GM21737 (cell line): ENCODE data around the gene COLGALT1.
"Not testable (repeated sequence)": the region's sequence is repeated elsewhere in the genome, so short reads cannot be mapped to it uniquely, and the experiment has no call there.

ENCODE experiments used
- ATAC-seq: cut with Tn5 transposase; IDR thresholded peaks from one replicate; pipeline ENCODE4 v1.9.1; 2021; ENCODE audit warnings: mild to moderate bottlenecking, moderate library complexity; ENCODE audit not compliant: unreplicated experiment

Gene COLGALT1

DNA sequence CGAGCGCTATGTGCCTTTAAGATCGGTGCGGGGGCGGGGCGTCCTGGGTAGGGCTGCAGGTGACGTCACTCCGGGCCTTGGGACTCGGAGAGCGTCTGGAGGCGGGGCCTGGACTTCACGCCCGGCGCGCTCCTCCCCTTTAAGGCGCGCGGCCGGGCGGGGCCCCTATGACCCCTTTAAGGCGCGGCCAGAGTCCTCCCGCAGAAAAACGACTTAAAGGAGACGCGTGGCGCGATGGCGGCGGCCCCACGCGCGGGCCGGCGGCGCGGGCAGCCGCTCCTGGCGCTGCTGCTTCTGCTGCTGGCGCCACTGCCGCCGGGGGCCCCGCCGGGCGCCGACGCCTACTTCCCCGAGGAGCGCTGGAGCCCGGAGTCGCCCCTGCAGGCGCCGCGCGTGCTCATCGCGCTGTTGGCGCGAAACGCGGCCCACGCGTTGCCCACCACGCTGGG lies at the start of gene COLGALT1:
TSS of gene COLGALT1 (plus strand) at position 170 of the 449 bp plus-strand sequence. CDS start at position 235, 65 bp downstream.
- ATAC-seq, result peak; percentile 91

DNA sequence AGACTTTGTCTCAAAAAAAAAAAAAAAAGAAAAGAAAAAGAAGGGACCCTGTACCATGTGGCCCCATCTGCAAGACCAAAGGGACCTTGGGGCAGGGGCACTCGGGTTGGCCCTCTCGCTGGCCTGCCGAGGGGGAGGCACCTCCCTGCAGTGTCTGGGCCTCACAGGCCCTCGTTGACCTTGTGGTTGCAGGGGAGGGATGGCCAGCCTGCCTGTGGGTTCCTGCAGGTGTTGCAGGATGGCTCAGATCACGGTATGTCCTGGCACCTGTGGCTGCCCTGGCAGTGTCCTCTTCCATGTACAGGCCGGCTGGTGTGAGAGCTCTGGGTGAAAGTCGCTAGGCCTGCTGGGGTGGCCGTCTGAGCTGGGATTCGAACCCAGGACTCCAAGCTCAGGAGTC lies 48.7 kb upstream of the COLGALT1 start:
- ATAC-seq, result no peak

DNA sequence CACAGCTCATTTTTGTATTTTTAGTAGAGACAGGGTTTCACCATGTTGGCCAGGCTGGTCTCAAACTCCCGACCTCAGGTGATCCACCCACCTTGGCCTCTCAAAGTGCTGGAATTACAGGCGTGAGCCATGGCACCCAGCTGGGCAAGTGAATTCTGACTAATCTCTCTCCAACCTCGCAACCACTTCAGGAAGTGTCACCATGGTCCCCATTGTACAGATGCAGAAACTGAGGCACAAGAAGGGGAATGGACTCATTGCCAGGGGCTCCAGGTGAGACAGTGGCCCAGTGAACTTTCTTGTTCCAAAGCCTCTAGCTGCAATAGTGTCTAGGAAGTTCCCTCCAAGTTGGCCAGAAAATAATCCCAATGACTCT lies 46.9 kb upstream of the COLGALT1 start:
- ATAC-seq, result not testable (repeated sequence)

DNA sequence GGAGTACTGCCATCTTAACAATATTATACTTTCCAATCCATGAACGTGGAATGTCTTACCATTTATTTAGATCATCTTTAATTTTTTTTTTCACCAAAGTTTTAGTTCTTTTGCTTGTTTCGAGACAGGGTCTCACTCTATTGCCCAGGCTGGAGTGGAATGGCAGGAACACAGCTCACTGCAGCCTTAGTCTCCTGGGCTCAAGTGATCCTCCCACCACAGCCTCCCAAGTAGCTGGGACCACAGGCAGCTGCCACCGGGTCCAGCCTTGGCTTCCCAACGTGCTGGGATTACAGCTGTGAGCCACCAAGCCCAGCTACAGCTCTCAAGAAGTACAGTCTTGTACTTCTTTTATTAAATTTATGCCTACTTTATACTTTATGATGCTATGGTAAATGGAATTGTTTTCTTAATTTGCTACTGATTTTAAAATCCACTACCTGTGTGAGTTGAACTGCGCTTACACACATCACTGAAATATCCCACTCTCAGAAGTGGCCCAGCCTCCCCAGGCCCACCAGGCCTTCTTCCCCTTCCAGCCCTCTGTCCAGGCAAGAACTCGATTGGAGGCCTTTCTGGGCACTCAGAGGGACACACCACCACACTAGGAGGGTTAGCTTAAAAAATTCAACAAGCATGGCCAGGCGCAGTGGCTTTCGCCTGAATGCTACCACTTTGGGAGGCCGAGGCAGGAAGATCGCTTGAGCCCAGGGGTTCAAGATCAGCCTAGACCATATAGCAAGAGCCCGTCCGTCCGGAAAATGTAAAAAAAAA lies 45.0 kb upstream of the COLGALT1 start:
- no peak for ATAC-seq

DNA sequence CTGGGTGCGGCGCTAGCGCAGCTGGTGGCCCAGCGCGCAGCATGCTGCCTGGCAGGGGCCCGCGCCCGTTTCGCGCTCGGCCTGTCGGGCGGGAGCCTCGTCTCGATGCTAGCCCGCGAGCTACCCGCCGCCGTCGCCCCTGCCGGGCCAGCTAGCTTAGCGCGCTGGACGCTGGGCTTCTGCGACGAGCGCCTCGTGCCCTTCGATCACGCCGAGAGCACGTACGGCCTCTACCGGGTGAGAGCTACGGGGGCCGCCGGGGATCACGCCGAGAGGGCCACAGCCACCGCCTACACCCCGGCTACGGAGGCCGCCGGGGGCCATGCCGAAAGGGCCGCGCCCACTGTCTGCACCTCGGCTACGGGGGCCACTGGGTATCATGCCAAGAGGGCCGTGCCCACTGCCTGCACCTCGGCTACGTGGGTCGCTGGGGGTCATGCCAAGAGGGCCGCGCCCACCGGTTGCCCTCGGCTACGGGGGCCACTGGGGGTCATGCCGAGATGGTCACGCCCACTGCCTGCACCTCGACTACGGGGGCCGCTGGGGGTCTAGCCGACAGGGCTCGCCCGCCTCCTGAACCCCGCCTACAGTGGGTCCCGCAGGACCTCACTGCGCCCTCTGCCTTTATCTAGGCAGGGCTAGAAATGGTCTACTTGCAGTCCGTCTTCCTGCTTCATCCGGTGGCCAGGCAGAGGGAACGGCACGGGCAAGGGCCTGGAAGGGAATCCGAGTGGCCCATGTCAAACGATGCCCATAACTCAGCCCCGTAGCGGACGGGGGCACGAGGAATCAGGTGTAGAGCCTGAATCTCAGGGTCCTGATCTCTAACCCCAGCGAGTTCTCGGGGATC lies 43.5 kb upstream of the COLGALT1 start:
- ATAC-seq, result peak; percentile 61

DNA sequence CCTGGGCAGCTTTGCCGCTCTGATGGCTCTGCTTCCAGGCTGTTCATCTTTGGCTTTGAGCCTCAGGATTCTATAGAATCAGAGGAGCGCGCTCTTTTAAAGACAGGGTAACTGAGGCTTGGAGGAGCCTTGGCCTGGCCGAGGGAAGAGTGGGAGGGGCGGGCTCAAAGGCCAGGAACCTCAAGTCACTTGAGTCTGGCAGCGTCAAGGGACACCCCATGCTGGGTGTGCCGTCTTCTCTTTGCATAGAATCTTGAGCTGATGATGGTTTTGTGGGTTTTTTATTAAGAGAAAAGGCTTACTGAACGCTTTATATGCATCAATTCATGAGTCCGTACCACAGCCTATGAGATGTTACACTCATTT lies 42.9 kb upstream of the COLGALT1 start:
- ATAC-seq, result no peak

DNA sequence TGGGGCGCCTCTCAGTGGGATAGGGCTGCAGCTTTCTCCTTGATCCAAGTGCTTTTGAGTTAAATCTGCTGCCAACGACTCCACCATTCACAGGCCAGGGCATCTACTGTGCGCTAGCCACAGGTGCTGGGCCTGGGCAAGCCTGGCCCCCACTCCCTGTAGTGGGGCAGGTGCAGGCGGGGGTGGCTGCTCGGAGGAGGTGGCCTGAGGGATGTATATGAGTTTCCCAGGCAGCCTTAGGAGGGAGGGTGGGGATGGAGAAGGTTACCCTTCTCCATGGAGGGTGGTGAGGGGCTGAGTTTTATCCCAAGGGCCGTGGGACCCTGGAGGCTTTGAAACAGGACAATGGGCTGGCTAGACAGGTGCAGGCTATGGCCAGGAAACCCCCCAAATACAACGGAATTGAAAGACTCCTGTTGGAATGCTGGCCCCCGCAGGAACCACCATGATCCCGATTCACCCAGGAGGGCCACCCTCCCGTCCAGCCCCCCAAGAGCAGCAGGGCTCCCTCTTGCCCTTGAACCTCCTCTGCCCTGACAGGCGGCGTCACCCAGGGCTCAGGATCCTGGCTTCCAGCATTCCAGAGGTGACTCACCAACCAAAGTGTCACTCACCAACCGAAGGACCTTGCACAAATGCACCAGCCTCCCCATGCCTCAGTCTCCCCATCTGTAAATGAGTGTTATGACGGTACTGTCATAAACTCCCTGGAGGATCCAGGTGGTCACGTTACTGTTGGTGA lies 39.9 kb upstream of the COLGALT1 start:
- ATAC-seq, result no peak

DNA sequence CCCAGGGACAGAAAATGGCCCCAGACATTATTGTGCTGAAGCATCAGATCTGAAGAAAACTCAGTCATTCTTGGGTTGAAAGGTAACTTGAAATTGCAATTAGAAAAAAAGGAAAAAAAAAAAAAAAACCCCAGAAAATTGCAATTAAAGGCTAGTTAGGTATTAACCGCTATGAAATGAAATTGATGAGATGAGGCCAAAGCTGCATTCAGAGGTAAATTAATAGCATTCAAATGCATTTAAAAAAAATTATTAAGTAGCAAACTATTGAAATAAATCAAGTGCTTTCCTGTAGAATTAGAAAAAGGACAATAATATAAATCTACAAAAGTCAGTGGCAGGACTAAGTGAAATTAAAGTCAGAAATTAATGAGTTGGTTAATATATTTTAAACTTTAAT lies 37.6 kb upstream of the COLGALT1 start:
- ATAC-seq, result no peak

DNA sequence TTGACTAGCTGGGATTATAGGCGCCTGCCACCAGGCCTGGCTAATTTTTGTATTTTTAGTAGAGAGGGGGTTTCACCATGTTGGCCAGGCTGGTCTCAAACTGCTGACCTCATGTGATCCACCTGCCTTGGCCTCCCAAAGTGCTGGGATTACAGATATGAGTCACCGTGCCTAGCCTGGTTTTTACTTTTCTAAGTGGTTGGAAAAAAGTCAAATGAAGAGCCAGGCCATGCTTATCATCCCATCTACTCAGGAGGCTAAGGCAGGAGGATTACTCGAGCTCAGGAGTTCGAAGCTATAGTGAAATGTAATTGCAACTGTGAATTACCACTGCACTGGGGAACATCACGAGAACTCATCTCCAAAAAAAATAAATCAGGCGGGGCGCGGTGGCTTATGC lies 36.8 kb upstream of the COLGALT1 start:
- not testable (repeated sequence) for ATAC-seq

DNA sequence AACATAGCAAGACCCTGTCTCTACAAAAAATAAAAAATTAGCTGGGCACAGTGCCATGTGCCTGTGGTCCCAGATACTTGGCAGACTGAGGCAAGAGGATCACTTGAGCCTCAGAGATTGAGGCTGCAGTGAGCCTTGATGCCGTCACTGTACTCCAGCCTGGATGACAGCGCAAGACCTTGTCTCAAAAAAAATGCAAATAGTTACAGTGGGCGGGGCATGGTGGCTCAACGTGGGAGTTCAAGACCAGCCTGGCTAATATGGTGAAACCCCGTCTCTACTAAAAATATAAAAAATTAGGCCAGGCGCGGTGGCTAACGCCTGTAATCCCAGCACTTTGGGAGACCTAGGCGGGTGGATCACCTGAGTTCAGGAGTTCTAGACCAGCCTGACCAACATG lies 35.5 kb upstream of the COLGALT1 start:
- ATAC-seq, result no peak

DNA sequence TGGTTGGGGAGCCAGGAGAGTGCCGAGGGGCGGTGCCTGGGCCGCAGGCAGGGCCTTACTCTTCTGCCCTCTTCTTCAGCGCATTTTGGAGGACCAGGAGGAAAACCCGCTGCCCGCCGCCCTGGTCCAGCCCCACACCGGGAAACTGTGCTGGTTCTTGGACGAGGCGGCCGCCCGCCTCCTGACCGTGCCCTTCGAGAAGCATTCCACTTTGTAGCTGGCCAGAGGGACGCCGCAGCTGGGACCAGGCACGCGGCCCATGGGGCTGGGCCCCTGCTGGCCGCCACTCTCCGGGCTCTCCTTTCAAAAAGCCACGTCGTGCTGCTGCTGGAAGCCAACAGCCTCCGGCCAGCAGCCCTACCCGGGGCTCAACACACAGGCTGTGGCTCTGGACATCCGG lies 34.6 kb upstream of the COLGALT1 start:
- ATAC-seq, result no peak

DNA sequence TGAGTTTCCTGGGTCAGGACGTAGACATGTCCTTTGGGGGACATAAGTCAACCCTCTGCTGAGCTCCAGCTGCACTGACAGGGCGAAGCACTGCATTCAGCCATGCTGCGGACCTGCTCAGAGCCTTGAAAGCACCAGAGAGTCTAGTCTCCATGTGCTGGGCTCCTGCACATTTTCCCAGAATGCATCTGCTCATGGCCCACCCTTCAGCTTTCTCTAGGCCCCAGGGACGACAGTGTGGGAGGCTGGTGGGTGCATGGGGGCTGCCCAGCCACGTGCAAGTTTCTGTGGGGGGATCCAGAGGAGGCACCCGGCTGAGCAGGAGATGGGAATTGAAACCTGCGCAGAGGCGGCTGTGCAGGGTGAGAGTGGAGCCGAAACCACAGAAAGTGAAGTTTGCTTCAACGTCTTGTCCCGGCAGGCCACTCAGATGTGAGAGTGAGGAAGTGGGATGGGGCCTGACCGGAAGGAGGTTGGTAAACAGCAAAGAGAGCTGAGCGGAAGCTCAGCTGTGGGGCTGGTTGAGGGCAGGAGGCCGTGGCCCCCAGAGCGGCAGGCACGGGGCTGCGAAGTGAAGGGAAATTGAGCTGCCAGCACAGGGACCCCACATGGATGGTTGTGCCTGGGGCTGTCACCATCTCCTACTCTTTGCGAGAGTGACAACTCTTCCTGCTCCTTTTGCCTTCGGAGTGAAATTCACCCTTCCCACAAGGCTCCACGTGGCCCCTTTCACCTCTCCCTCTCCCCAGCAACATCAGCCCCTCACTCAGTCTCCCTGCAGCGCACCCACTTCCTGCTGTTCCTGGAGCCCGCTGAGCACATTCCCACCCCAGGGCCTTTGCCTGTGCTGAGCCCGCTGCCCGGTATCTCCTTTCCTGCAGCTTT lies 32.2 kb upstream of the COLGALT1 start:
- peak; percentile 76 for ATAC-seq

DNA sequence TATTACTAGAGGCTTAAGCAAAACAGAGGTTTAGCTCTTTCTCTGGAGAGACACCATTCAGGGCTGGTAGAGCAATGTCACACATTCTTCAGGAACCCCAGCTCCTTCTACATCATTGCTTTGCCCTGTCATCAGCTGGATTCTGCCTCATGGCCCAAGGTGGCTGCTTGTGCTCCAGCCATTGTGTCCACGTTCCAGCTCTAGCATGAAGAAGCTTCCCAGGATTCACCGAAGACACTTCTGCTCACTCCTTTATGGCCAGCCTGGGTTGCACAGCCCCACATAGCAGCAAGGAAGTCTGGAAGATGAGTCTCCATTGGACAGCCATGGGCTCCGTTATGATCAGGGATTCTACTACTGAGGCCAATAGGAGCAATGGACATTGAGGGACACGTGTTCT lies 30.8 kb upstream of the COLGALT1 start:
- no peak for ATAC-seq

DNA sequence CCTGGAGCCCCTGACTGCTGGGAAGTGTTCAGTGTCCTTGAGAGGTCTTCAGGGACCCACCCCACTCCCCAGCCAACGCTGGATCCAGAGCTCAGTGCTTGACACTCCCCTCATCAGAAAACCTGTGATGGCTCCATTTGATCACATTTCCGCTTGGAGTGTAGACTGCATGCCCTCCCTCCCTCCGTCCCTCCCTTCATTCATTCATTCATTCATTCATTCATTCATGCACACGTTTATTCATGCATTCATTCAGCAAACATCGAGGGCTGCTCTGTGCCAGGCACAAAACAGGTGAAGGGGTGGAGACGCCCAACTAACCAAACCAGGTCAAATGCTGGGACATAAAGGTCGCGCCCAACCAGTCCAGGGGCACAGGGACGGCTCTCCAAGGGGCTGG lies 30.3 kb upstream of the COLGALT1 start:
- no peak for ATAC-seq

DNA sequence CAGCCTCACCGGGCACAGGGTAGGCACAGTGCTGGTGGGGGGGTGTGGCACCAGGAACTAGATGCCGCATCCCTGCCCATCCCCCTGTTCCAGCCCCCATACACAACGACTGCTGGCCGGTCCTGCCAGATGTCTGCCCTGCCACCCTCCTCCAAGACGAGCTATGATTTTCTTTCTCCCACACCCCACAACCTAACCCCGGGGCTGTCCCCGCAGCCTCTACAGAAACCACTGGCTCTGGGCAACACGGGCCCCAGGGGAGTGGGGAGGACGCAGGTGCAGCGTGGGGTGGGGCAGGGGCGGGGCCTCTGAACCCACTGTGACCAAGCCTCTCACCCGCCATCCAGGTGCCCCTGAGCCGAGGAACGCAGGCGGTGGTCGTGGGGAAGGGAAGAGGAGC lies 28.5 kb upstream of the COLGALT1 start:
- no peak for ATAC-seq

DNA sequence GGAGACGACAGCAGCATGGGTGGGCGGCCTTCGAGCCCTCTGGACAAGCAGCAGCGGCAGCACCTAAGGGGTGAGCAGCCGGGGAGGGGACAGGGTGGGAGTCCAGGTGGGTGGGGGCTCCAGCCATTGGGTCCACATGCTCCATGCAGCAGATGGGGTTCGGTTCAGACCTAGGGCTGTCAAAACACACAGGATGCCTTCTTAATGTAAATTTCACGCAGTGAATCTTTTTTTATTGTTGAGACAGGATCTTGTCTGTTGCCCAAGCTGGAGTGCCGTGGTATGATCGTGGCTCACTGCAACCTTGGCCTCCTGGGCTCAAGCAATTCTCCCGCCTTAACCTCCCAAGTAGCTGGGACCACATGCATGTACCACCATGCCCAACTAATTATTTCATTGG lies 28.1 kb upstream of the COLGALT1 start:
- ATAC-seq, result no peak

DNA sequence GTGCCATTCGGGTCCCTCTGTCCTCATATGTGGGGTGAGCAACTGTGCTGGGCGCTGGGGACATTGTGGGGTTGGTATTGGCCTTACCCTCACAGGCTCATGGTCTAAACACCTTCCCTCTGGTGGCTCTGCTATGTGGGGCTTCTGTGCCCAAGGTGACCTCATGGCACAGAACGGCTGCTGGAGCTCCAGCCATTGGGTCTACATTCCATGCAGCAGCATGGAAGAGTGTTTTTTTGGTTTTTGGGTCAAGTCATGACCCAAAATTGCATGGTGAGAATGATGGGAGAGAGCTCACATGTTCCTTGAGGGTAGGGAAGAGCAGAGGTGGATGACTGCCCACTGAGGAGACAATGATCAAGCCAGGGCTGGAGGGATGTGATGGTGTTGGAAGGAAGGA lies 26.8 kb upstream of the COLGALT1 start:
- ATAC-seq, result no peak

DNA sequence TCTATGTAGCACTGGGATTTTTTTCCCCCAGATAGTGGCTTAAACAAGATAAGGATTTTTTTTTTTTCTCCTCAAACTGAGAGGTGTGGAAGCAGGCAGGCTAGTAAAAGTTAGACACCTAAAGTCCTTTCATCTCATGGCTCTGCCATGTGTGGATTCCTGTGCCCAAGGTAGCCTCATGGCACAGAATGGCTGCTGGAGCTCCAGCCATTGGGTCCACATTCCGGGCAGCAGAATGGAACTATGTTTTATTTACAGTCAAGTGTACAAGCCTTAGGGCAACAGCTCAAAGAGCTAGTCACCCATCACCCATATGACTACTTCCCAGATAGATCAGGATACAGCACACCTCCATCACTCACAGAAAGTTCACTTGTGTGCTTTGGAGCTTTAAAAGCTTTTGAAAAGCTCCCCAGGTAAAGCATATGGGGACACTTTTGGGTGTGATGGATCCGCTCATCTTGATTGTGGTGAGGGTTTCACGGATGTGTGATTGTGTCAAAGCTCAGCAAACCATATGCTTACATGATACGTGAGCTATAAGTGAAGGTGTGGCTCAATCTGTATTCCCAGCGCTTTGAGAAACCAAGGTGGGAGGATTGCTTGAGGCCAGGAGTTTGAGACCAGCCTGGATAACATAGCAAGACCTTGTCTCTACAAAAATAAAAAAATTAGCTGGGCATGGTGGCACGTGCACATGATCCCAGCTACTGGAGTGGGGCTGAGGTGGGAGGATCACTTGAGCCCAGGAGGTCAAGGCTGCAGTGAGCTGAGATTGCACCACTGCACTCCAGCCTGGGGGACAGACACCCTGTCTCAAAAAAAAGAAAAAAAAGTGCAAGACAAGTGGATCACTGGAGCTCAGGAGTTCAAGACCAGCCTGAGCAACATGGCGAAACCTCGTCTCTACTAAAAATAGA lies 25.9 kb upstream of the COLGALT1 start:
- no peak for ATAC-seq

DNA sequence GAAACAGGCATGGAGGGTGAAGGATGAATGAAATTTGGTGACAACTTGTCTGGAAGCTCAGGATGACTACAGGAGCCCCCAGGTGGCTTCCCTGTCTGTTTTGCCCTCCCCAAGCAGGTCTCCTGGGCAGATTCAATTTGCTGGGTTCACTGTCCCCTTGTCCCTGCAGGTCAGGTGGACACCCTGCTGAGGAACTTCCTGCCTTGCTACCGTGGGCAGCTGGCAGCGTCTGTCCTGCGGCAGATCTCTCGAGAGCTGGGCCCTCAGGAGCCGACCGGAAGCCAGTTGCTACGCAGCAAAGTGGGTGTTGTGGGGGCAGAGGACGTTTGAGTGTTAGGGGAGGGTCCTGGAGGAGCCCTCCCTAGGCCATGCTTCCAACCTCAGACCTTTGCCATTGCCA lies 24.9 kb upstream of the COLGALT1 start:
- no peak for ATAC-seq
